Measurements from ENCODE around the gene NRN1L. TPM values are rescaled to one million over a fixed set of nuclear protein-coding genes. Genes with fewer than 3 reads are reported as not detected.

Gene NRN1L
- polyA plus RNA-seq, 1 donor: 1.1 TPM

- DNase-seq (ENCODE audit: low read depth): peak; percentile 83
These were observed 50.9 kb downstream of the NRN1L start for GRCh38 chr16:67935402-67936123.

Other genes with a start within 250 kb of the NRN1L start
- gene CARMIL2, start 239.7 kb upstream of the NRN1L start, polyA plus RNA-seq (ENCODE audit: insufficient read length): 0.24 TPM
- 14.3 TPM for gene ACD, start 224.6 kb upstream of the NRN1L start, polyA plus RNA-seq (ENCODE audit: insufficient read length)
- 1.0 TPM for gene PARD6A, start 223.9 kb upstream of the NRN1L start, polyA plus RNA-seq (ENCODE audit: insufficient read length)
- gene ENKD1, start 218.1 kb upstream of the NRN1L start, polyA plus RNA-seq (ENCODE audit: insufficient read length): 7.6 TPM
- 2.4 TPM for gene C16orf86, start 218.1 kb upstream of the NRN1L start, polyA plus RNA-seq (ENCODE audit: insufficient read length)
- gene GFOD2, start 165.6 kb upstream of the NRN1L start, polyA plus RNA-seq (ENCODE audit: insufficient read length): 13.5 TPM
- 23.6 TPM for gene RANBP10, start 78.3 kb upstream of the NRN1L start, polyA plus RNA-seq (ENCODE audit: insufficient read length)
- gene TSNAXIP1, start 78.0 kb upstream of the NRN1L start, polyA plus RNA-seq (ENCODE audit: insufficient read length): 1.4 TPM
- 24.7 TPM for gene THAP11, start 42.6 kb upstream of the NRN1L start, polyA plus RNA-seq (ENCODE audit: insufficient read length)
- gene NUTF2, start 38.0 kb upstream of the NRN1L start, polyA plus RNA-seq (ENCODE audit: insufficient read length): 120 TPM
- 32.1 TPM for gene CENPT, start 37.2 kb upstream of the NRN1L start, polyA plus RNA-seq (ENCODE audit: insufficient read length)
- 107 TPM for gene EDC4, start 11.8 kb upstream of the NRN1L start, polyA plus RNA-seq (ENCODE audit: insufficient read length)
- gene PSKH1, start 8.4 kb downstream of the NRN1L start, polyA plus RNA-seq (ENCODE audit: insufficient read length): 21.0 TPM
- 4.3 TPM for gene CTRL, start 47.0 kb downstream of the NRN1L start, polyA plus RNA-seq (ENCODE audit: insufficient read length)
- gene PSMB10, start 52.0 kb downstream of the NRN1L start, polyA plus RNA-seq (ENCODE audit: insufficient read length): 26.0 TPM
- gene LCAT, start 59.2 kb downstream of the NRN1L start, polyA plus RNA-seq (ENCODE audit: insufficient read length): 20.3 TPM
- gene SLC12A4, start 83.8 kb downstream of the NRN1L start, polyA plus RNA-seq (ENCODE audit: insufficient read length): 40.4 TPM
- gene DPEP3, start 95.6 kb downstream of the NRN1L start, polyA plus RNA-seq (ENCODE audit: insufficient read length): not detected
- gene DPEP2, start 114.6 kb downstream of the NRN1L start, polyA plus RNA-seq (ENCODE audit: insufficient read length): 1.5 TPM
- not detected for gene DPEP2NB, start 131.0 kb downstream of the NRN1L start, polyA plus RNA-seq (ENCODE audit: insufficient read length)
- gene DDX28, start 138.3 kb downstream of the NRN1L start, polyA plus RNA-seq (ENCODE audit: insufficient read length): 4.8 TPM
- gene DUS2, start 138.4 kb downstream of the NRN1L start, polyA plus RNA-seq (ENCODE audit: insufficient read length): 10.1 TPM
- gene NFATC3, start 200.5 kb downstream of the NRN1L start, polyA plus RNA-seq (ENCODE audit: insufficient read length): 27.6 TPM

Measured in forelimb muscle (tissue), 1 donor.